ENCODE results near the gene MEGF6. TPM values are rescaled to one million over a fixed set of nuclear protein-coding genes. Genes with fewer than 3 reads are reported as not detected.

The MEGF6 gene
- total RNA-seq, 1 donor from 2014 or later = 1.7 TPM

GRCh38 chr1:3441410-3441847, 169.9 kb downstream of the MEGF6 start:
- H3K4me3 Mint-ChIP-seq (ENCODE audit: low read depth) = no peak overlapping the region
- no peak overlapping the region for H3K27ac Mint-ChIP-seq
- H3K4me1 Mint-ChIP-seq (ENCODE audit: low read depth) = no peaks in the 10 kb centered on the region
- intact Hi-C loops (cut with micrococcal nuclease) = no loop called here
- H3K27me3 Mint-ChIP-seq (ENCODE audit: low read depth) = no peaks in the 10 kb centered on the region
- H3K36me3 Mint-ChIP-seq (ENCODE audit: low read depth) = no peaks in the 10 kb centered on the region
- no peak for DNase-seq (ENCODE audit: low spot score)
- no peaks in the 10 kb centered on the region for H3K9me3 Mint-ChIP-seq

- Mint-ChIP-seq H3K9me3 (no peaks in the 10 kb centered on the region), H3K27ac (no peak overlapping the region), H3K4me1 (ENCODE audit: low read depth) (no peaks in the 10 kb centered on the region), H3K27me3 (ENCODE audit: low read depth) (no peaks in the 10 kb centered on the region), H3K4me3 (ENCODE audit: low read depth) (no peak overlapping the region), H3K36me3 (ENCODE audit: low read depth) (no peaks in the 10 kb centered on the region)
- intact Hi-C loops (cut with micrococcal nuclease) = no loop called here
- DNase-seq (ENCODE audit: low spot score) = no peak
Observed at GRCh38 chr1:3440711-3441409, 170.4 kb downstream of the MEGF6 start.

GRCh38 chr1:3440300-3440681, 171.0 kb downstream of the MEGF6 start:
- H3K4me1 Mint-ChIP-seq (ENCODE audit: low read depth) = no peaks in the 10 kb centered on the region
- intact Hi-C loops (cut with micrococcal nuclease) = no loop called here
- no peak overlapping the region for H3K27ac Mint-ChIP-seq
- H3K36me3 Mint-ChIP-seq (ENCODE audit: low read depth) = no peaks in the 10 kb centered on the region
- no peak for DNase-seq (ENCODE audit: low spot score)
- H3K27me3 Mint-ChIP-seq (ENCODE audit: low read depth) = no peaks in the 10 kb centered on the region
- no peaks in the 10 kb centered on the region for H3K9me3 Mint-ChIP-seq
- H3K4me3 Mint-ChIP-seq (ENCODE audit: low read depth) = no peak overlapping the region

Other genes with a start within 250 kb of the MEGF6 start
- not detected in 2 replicates for gene ARHGEF16, start 156.8 kb downstream of the MEGF6 start, total RNA-seq
- gene TPRG1L, start 13.5 kb upstream of the MEGF6 start, total RNA-seq = 7.0 and 7.1 TPM in 2 replicates
- gene WRAP73, start 38.6 kb upstream of the MEGF6 start, total RNA-seq = 38.7 and 42.2 TPM in 2 replicates
- 2.4 and 2.5 TPM in 2 replicates for gene TP73, start 41.0 kb upstream of the MEGF6 start, total RNA-seq
- gene CCDC27, start 140.9 kb upstream of the MEGF6 start, total RNA-seq = 0.07 TPM in 1 of 2 replicates, not detected in the other
- 1.4 and 2.3 TPM in 2 replicates for gene SMIM1, start 161.2 kb upstream of the MEGF6 start, total RNA-seq
- gene LRRC47, start 185.0 kb upstream of the MEGF6 start, total RNA-seq = 40.4 and 41.3 TPM in 2 replicates
- gene CEP104, start 245.7 kb upstream of the MEGF6 start, total RNA-seq = 35.4 and 49.9 TPM in 2 replicates
- 15.2 and 17.3 TPM in 2 replicates for gene DFFB, start 246.0 kb upstream of the MEGF6 start, total RNA-seq